A673 (cell line): Measurements from ENCODE around the gene ZDHHC11B.
"Not testable (repeated sequence)": the region's sequence is repeated elsewhere in the genome, so short reads cannot be mapped to it uniquely, and the experiment has no call there.

Source experiments
- EZH2 ChIP-seq: fragments of 200-600 bp; sonication (generic); IDR thresholded peaks from 2 replicates; pipeline ENCODE4 v1.6.1; 2017; ENCODE audit warnings: borderline replicate concordance, low read depth, mild to moderate bottlenecking, mixed read lengths, antibody characterized with exemption, low read length; ENCODE audit not compliant: poor library complexity, severe bottlenecking
- TF ChIP-seq, protein P1 (sequence below): fragments of 300-800, 200-600 bp; sonication (generic); conservative IDR thresholded peaks from 2 replicates; pipeline ENCODE4 v1.5.1; 2017; ENCODE audit warnings: low read depth, mild to moderate bottlenecking, antibody characterized with exemption, low read length, moderate library complexity, mixed read lengths

DNA sequence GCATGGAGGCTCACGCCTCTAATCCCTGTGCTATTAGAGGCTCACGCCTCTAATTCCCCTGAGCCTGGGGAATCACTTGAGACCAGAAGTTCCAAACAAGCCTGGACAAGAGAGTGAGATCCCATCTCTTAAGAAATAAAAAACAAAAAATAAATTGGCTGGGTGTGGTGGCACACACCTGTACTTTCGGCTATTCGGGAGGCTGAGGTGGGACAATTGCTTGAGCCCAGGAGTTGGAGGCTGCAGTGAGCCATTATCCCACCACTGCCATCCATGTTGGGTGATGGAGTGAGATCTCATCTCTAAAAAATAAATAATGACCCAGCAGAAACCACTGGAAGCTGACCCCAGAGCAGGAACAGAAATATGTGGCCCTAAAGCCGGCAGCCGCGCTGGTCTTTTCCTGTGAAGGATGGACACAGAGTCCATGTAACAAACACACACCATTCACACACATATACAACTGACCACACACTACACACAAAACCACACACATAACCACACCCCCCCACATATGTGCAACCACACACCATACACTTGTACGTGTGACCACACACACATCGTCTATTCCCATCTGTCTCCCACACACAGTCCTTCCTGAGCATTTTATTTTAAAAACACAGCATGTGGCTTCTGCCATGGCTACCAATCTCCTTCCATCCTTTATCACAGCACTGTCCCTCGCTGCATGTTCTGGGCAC is 51.6 kb downstream of the ZDHHC11B start:
- TF ChIP-seq, protein P1, sequence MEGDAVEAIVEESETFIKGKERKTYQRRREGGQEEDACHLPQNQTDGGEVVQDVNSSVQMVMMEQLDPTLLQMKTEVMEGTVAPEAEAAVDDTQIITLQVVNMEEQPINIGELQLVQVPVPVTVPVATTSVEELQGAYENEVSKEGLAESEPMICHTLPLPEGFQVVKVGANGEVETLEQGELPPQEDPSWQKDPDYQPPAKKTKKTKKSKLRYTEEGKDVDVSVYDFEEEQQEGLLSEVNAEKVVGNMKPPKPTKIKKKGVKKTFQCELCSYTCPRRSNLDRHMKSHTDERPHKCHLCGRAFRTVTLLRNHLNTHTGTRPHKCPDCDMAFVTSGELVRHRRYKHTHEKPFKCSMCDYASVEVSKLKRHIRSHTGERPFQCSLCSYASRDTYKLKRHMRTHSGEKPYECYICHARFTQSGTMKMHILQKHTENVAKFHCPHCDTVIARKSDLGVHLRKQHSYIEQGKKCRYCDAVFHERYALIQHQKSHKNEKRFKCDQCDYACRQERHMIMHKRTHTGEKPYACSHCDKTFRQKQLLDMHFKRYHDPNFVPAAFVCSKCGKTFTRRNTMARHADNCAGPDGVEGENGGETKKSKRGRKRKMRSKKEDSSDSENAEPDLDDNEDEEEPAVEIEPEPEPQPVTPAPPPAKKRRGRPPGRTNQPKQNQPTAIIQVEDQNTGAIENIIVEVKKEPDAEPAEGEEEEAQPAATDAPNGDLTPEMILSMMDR = not testable (repeated sequence)
- not testable (repeated sequence) for TF ChIP-seq EZH2
